HG02870 (cell line): ENCODE results near the gene PSD4.

ENCODE experiments used
- ATAC-seq: cut with Tn5 transposase; IDR thresholded peaks from one replicate; pipeline ENCODE4 v1.9.1; 2021; ENCODE audit warnings: mild to moderate bottlenecking, moderate library complexity; ENCODE audit not compliant: unreplicated experiment

Gene PSD4

DNA sequence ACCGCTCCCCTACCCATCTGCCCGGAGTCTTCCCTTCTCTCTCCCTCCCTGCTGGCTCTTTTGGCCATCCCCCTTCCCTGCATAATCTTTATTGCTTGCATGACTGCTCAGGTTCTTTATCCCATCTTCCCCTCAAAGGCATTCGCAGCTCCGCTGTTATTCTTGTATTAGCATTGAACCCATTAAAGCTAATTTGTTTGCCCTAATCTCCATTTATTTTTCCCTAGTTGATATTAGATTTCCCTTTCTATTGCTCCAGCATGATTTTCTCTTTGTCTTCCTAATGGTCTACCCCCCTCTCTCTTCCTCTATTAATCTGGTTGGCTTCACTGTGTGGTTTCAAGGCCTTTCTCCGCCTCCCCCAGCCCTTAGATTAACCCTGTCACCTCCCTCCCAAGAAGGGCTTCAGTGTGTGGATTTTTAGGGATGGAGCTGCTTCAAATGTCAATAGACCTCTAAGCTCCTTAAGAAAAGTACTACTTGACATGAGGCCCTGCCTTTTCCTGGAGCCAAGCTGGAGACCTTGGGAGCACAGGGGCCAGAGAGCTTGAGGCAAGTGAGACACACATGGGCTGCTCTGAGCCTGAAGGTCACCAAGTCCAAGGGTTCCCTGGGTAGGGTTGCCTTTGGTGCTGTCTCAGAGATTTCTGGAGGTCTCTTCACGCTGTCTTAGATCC lies 84.8 kb downstream of the PSD4 start:
- no peak for ATAC-seq
